KMS-11 (cell line): ENCODE measurements around the gene GADD45GIP1.
A peak's percentile ranks its signal among the peaks of the same experiment; 100 is the strongest.

Source experiments
- H2AFZ ChIP-seq: fragments of 200-600 bp; sonication (generic); 2 replicates; pipeline ENCODE4 v1.6.1; 2016; ENCODE audit warnings: antibody characterized with exemption, mixed run types, low read depth
- H3K27ac ChIP-seq: fragments of 200-600 bp; sonication (generic); 2 replicates; pipeline ENCODE4 v1.6.1; 2016; ENCODE audit warnings: mild to moderate bottlenecking, mixed run types
- H3K27me3 ChIP-seq: fragments of 200-600 bp; sonication (generic); 2 replicates; pipeline ENCODE4 v1.6.1; 2017; ENCODE audit warnings: mild to moderate bottlenecking, low read depth, mixed run types, moderate library complexity; ENCODE audit not compliant: insufficient read depth
- H3K36me3 ChIP-seq: fragments of 200-600 bp; sonication (generic); 2 replicates; pipeline ENCODE4 v1.6.1; 2017; ENCODE audit warnings: mild to moderate bottlenecking, mixed run types; ENCODE audit not compliant: insufficient read depth
- H3K4me1 ChIP-seq: fragments of 200-600 bp; sonication (generic); 2 replicates; pipeline ENCODE4 v1.6.1; 2016; ENCODE audit warnings: mild to moderate bottlenecking, low read depth, mixed run types; ENCODE audit not compliant: poor library complexity, severe bottlenecking
- H3K4me2 ChIP-seq: fragments of 200-600 bp; sonication (generic); 2 replicates; pipeline ENCODE4 v1.7.0; 2016; ENCODE audit warnings: mild to moderate bottlenecking, mixed run types
- H3K4me3 ChIP-seq: fragments of 200-600 bp; sonication (generic); IDR thresholded peaks from 2 replicates; pipeline ENCODE4 v1.6.1; 2017; ENCODE audit warnings: low read depth, low read length, mixed read lengths; ENCODE audit not compliant: insufficient read depth
- H3K79me2 ChIP-seq: fragments of 200-600 bp; sonication (generic); 2 replicates; pipeline ENCODE4 v1.6.1; 2016; ENCODE audit warnings: low read depth, mixed run types; ENCODE audit not compliant: insufficient read depth
- H3K9ac ChIP-seq: fragments of 200-600 bp; sonication (generic); 2 replicates; pipeline ENCODE4 v1.6.1; 2016; ENCODE audit warnings: mild to moderate bottlenecking, mixed run types
- H4K20me1 ChIP-seq: fragments of 200-600 bp; sonication (generic); 2 replicates; pipeline ENCODE4 v1.6.1; 2016; ENCODE audit warnings: mild to moderate bottlenecking, mixed run types; ENCODE audit not compliant: insufficient read depth
- TF ChIP-seq, protein P1 (sequence below): fragments of 200-600 bp; sonication (generic); conservative IDR thresholded peaks from 2 replicates; pipeline ENCODE4 v1.6.1; 2017; ENCODE audit warnings: low read depth, mild to moderate bottlenecking, antibody characterized with exemption, low read length, moderate library complexity, mixed read lengths

The GADD45GIP1 gene

DNA sequence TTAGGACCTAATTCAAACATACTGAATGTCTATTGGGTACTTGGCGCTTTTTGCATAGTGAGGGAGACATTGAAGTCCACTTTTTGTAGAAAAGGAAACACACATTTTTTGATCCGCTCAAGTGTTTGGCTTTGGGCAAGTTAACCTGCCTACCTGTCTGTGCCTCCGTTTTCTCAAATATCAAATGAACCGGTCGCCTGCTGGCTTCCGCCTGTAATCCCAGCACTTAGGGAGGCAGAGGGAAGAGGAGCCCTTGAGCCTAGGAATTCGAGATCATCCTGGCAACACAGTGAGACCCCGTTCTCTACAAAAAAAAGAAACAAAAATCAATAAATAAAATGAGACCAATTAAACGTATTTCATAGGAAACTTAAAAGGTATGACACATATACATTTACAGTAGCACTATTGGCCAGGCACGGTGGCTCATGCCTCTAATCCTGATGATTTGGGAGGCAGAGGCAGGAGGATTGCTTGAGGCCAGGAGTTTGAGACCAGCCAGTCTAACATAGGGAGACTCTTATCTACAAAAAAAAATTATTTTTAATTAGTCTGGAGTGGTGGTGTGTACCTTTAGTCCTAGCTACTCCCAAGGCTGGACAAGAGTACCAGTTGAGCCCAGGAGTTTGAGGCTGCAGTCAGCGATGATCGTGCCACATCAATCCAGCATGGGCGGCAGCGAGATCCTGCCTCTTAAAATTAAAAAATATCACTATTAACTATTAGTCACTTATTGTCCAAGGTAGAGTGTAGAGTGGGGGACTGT lies 10.1 kb downstream of the GADD45GIP1 start:
- Histone ChIP-seq H3K27ac (peak overlapping the region; percentile 84; the same call in 1 of the 2 replicates), H2AFZ (no peak overlapping the region), H3K9ac (peak overlapping the region; percentile 87), H3K27me3 (no peaks in the 10 kb centered on the region), H3K4me2 (peak overlapping the region; percentile 93), H4K20me1 (no peaks in the 10 kb centered on the region), H3K79me2 (peaks cover 24% of the 10 kb centered on the region), H3K4me1 (peaks cover 41% of the 10 kb centered on the region), H3K4me3 (no peak overlapping the region), H3K36me3 (peaks cover 13% of the 10 kb centered on the region)
- TF ChIP-seq, protein P1, sequence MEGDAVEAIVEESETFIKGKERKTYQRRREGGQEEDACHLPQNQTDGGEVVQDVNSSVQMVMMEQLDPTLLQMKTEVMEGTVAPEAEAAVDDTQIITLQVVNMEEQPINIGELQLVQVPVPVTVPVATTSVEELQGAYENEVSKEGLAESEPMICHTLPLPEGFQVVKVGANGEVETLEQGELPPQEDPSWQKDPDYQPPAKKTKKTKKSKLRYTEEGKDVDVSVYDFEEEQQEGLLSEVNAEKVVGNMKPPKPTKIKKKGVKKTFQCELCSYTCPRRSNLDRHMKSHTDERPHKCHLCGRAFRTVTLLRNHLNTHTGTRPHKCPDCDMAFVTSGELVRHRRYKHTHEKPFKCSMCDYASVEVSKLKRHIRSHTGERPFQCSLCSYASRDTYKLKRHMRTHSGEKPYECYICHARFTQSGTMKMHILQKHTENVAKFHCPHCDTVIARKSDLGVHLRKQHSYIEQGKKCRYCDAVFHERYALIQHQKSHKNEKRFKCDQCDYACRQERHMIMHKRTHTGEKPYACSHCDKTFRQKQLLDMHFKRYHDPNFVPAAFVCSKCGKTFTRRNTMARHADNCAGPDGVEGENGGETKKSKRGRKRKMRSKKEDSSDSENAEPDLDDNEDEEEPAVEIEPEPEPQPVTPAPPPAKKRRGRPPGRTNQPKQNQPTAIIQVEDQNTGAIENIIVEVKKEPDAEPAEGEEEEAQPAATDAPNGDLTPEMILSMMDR: no peak

DNA sequence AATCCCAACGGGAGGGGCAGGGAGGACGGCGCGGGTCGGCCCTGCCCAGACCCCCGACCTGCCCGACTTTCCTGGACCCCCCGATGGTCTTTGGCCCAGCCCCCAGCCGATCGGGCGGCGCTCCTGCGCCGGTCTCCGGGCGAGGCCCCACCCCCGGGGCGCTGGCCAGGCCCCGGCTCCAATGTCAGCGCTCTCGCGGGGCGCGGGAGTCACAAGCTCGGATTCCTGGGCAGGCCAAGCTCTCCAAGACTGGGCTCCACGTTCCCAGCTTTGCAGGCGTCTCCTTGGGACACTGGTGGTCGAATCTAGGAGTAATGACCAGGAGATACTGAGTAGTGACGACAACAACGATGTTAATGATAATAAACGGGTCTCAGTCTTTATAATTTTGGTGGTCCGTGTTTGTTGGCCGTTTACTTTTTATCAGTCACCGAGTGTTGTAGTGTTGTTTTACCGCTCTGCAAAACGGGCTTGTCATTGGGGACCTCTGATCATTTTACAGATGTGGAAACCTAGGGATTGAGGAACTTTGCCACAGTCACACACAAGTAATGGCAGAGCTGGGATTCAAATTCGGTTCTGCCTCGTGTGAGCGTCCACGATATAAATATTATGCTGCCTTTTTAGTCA lies 10.8 kb downstream of the GADD45GIP1 start:
- Histone ChIP-seq H3K9ac (peak overlapping the region; percentile 87), H3K27ac (peak overlapping the region; percentile 84), H3K27me3 (no peaks in the 10 kb centered on the region), H3K4me3 (no peak overlapping the region), H3K4me1 (peaks cover 48% of the 10 kb centered on the region), H4K20me1 (no peaks in the 10 kb centered on the region), H3K79me2 (peaks cover 31% of the 10 kb centered on the region), H3K36me3 (peaks cover 19% of the 10 kb centered on the region), H2AFZ (no peak overlapping the region), H3K4me2 (peak overlapping the region; percentile 93)
- TF ChIP-seq, protein P1: no peak

DNA sequence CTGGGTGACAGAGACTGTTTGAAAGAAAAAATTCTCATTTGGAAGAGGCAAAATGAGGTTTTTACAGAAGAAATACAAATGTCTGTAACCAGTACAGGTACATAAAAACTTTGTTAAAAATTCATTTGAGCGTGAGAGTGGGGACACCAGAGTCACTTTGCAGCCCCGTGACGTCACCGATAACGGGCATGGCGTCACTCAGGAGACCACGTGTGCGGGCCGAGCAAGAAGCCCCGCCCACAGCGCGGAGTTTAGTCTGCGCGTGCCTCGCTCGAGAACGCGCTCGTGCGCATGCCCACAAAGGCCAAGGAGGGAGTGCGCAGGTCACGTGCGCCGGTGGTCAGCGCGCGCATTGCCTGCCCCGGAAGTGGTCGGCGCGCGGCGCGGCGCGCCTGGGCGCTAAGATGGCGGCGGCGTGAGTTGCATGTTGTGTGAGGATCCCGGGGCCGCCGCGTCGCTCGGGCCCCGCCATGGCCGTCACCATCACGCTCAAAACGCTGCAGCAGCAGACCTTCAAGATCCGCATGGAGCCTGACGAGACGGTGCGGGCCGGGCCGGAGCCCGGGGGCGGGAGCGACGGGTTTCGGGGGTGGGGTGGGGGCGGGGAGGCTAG lies 11.4 kb downstream of the GADD45GIP1 start, which contains the start of gene RAD23A:
TSS of gene RAD23A (plus strand) at position 384 of the 613 bp plus-strand sequence. CDS start at position 471, 87 bp downstream.
- H3K4me1 ChIP-seq: peaks cover 54% of the 10 kb centered on the region
- H3K79me2 ChIP-seq: peaks cover 37% of the 10 kb centered on the region
- no peaks in the 10 kb centered on the region for H4K20me1 ChIP-seq
- TF ChIP-seq, protein P1: no peak
- peak within 1 kb of the TSS; percentile 93 for H3K4me2 ChIP-seq
- H3K4me3 ChIP-seq: no peak within 1 kb of the TSS
- H3K36me3 ChIP-seq: peaks cover 25% of the 10 kb centered on the region
- no peaks in the 10 kb centered on the region for H3K27me3 ChIP-seq
- H2AFZ ChIP-seq: no peak within 1 kb of the TSS
- peak within 1 kb of the TSS; percentile 87 for H3K9ac ChIP-seq
- peak within 1 kb of the TSS; percentile 84 for H3K27ac ChIP-seq

DNA sequence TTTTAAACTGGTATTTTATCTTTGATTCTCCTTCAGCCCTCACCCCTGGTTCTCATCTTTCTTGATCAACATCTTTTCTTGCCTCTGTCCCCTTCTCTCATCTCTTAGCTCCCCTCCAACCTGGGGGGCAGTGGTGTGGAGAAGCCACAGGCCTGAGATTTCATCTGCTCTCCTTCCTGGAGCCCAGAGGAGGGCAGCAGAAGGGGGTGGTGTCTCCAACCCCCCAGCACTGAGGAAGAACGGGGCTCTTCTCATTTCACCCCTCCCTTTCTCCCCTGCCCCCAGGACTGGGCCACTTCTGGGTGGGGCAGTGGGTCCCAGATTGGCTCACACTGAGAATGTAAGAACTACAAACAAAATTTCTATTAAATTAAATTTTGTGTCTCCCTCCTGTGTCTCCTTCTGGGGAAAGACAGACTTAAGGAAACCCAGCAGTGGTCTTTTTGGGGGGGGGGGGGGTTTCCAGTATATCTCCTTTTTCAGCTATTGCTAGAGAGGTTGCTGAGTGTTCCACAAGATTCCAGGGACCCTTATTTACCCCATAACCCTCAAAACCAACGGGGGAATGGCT lies 12.8 kb downstream of the GADD45GIP1 start:
- Histone ChIP-seq H3K9ac (no peak overlapping the region), H2AFZ (no peak overlapping the region), H3K4me3 (no peak overlapping the region), H3K27me3 (no peaks in the 10 kb centered on the region), H3K36me3 (peaks cover 36% of the 10 kb centered on the region), H3K79me2 (peaks cover 51% of the 10 kb centered on the region), H3K4me1 (peaks cover 66% of the 10 kb centered on the region), H3K4me2 (no peak overlapping the region; the same call in 1 of the 2 replicates), H4K20me1 (peaks cover 11% of the 10 kb centered on the region), H3K27ac (peak overlapping the region; percentile 84; the same call in 1 of the 2 replicates)
- TF ChIP-seq, protein P1: no peak
